GM18868 (cell line): Measurements from ENCODE around the gene THADA.
"Not testable (repeated sequence)": the region's sequence is repeated elsewhere in the genome, so short reads cannot be mapped to it uniquely, and the experiment has no call there.

ENCODE experiments used
- ATAC-seq: cut with Tn5 transposase; IDR thresholded peaks from one replicate; pipeline ENCODE4 v1.9.1; 2021; ENCODE audit warnings: mild to moderate bottlenecking, moderate library complexity; ENCODE audit not compliant: unreplicated experiment

THADA gene

GRCh38 chr2:43542285-43542933, 53.4 kb downstream of the THADA start:
- ATAC-seq: no peak

- ATAC-seq: no peak
These were observed 54.7 kb downstream of the THADA start for GRCh38 chr2:43541165-43541564.

GRCh38 chr2:43540021-43540779, 55.6 kb downstream of the THADA start:
- ATAC-seq: no peak

GRCh38 chr2:43539436-43539835, 56.4 kb downstream of the THADA start:
- no peak for ATAC-seq

- no peak for ATAC-seq
These were observed 57.7 kb downstream of the THADA start for GRCh38 chr2:43538034-43538670.

- ATAC-seq: no peak
These were observed 58.7 kb downstream of the THADA start for GRCh38 chr2:43537137-43537536.

- ATAC-seq: no peak
These were observed 61.3 kb downstream of the THADA start for GRCh38 chr2:43534569-43534968.

GRCh38 chr2:43532572-43532971, 63.3 kb downstream of the THADA start:
- ATAC-seq: not testable (repeated sequence)

- no peak for ATAC-seq
These were observed 64.6 kb downstream of the THADA start for GRCh38 chr2:43531251-43531650.

- no peak for ATAC-seq
These were observed 68.8 kb downstream of the THADA start for GRCh38 chr2:43526994-43527393.

- no peak for ATAC-seq
These were observed 70.3 kb downstream of the THADA start for GRCh38 chr2:43525506-43525905.

- no peak for ATAC-seq
These were observed 71.5 kb downstream of the THADA start for GRCh38 chr2:43524177-43524965.

- no peak for ATAC-seq
These were observed 73.7 kb downstream of the THADA start for GRCh38 chr2:43522177-43522576.

GRCh38 chr2:43521568-43521967, 74.3 kb downstream of the THADA start:
- ATAC-seq: no peak

GRCh38 chr2:43520919-43521318, 74.9 kb downstream of the THADA start:
- ATAC-seq: no peak

- peak; percentile 45 for ATAC-seq
These were observed 76.1 kb downstream of the THADA start for GRCh38 chr2:43519643-43520221.

GRCh38 chr2:43518718-43519117, 77.1 kb downstream of the THADA start:
- no peak for ATAC-seq

GRCh38 chr2:43518181-43518580, 77.7 kb downstream of the THADA start:
- ATAC-seq: no peak

- no peak for ATAC-seq
These were observed 79.9 kb downstream of the THADA start for GRCh38 chr2:43515807-43516497.

GRCh38 chr2:43515248-43515647, 80.6 kb downstream of the THADA start:
- ATAC-seq: no peak
